WTC11 (cell line): ENCODE data around the gene PLCL2. TPM values are rescaled to one million over a fixed set of nuclear protein-coding genes. Genes with fewer than 3 reads are reported as not detected.

ENCODE experiments used
- ATAC-seq: fragments of 200-7000 bp; cut with Tn5 transposase; 2 replicates; pipeline ENCODE4 v1.10.0; 2021; ENCODE audit warnings: mild to moderate bottlenecking, moderate library complexity
- CTCF ChIA-PET: fragments of 300-600 bp; sonication (Branson Sonifier 250); formaldehyde crosslinking; loops from one replicate; lab custom pipeline; 2021; ENCODE audit warnings: antibody characterized with exemption; lab: Charles Lee
- POLR2A ChIA-PET: fragments of 350-600 bp; sonication (Branson Sonifier 250); formaldehyde crosslinking; loops from one replicate; lab custom pipeline; 2021; ENCODE audit warnings: antibody characterized with exemption; lab: Charles Lee
- DNase-seq: peaks from one replicate; pipeline ENCODE4 v3.0.0; 2021; ENCODE audit warnings: low spot score
- H3K27ac Mint-ChIP-seq: 2 replicates; pipeline ENCODE4 v1.8.0; 2021; ENCODE audit warnings: mixed read lengths
- H3K27me3 Mint-ChIP-seq: 2 replicates; pipeline ENCODE4 v1.8.0; 2021; ENCODE audit warnings: low read depth, mild to moderate bottlenecking, moderate library complexity, mixed read lengths
- H3K36me3 Mint-ChIP-seq: 2 replicates; pipeline ENCODE4 v1.8.0; 2021; ENCODE audit warnings: mixed read lengths
- H3K4me1 Mint-ChIP-seq: 2 replicates; pipeline ENCODE4 v1.8.0; 2022; ENCODE audit warnings: mixed read lengths
- H3K4me3 Mint-ChIP-seq: 2 replicates; pipeline ENCODE4 v1.8.0; 2021; ENCODE audit warnings: mild to moderate bottlenecking, moderate library complexity, mixed read lengths
- H3K9me3 Mint-ChIP-seq: 2 replicates; pipeline ENCODE4 v1.8.0; 2021; ENCODE audit warnings: mixed read lengths
- ATF1 ChIP-seq: sonication (generic); formaldehyde crosslinking; IDR thresholded peaks from 2 replicates; pipeline ENCODE4 v1.8.1; 2023; ENCODE audit warnings: mild to moderate bottlenecking, moderate library complexity, missing genetic modification reagents
- EMX1 ChIP-seq: fragments of 250-450 bp; sonication (Bioruptor Pico); IDR thresholded peaks from 2 replicates; pipeline ENCODE4 v1.8.0; 2021; ENCODE audit warnings: mild to moderate bottlenecking
- GTF2I ChIP-seq: fragments of 250-450 bp; sonication (Bioruptor Pico); conservative IDR thresholded peaks from 2 replicates; pipeline ENCODE4 v1.4.0; 2021; ENCODE audit warnings: mild to moderate bottlenecking
- JAZF1 ChIP-seq: fragments of 250-450 bp; sonication (Bioruptor Pico); IDR thresholded peaks from 2 replicates; pipeline ENCODE4 v1.9.0; 2021; ENCODE audit warnings: moderate library complexity, mild to moderate bottlenecking, inconsistent platforms
- NFATC4 ChIP-seq: fragments of 250-450 bp; sonication (Bioruptor Pico); IDR thresholded peaks from 2 replicates; pipeline ENCODE4 v1.9.0; 2021; ENCODE audit warnings: mild to moderate bottlenecking
- NFYB ChIP-seq: sonication (generic); formaldehyde crosslinking; conservative IDR thresholded peaks from 2 replicates; pipeline ENCODE4 v1.8.0; 2022; ENCODE audit warnings: low read depth, missing genetic modification reagents
- RORB ChIP-seq: fragments of 250-450 bp; sonication (Bioruptor Pico); IDR thresholded peaks from 2 replicates; pipeline ENCODE4 v1.9.0; 2021; ENCODE audit warnings: mild to moderate bottlenecking
- SOX15 ChIP-seq: fragments of 250-450 bp; sonication (Bioruptor Pico); IDR thresholded peaks from 2 replicates; pipeline ENCODE4 v1.9.0; 2021; ENCODE audit warnings: mild to moderate bottlenecking
- SP1 ChIP-seq: sonication (generic); formaldehyde crosslinking; conservative IDR thresholded peaks from 2 replicates; pipeline ENCODE4 v1.8.1; 2022; ENCODE audit warnings: missing genetic modification reagents
- TEAD1 ChIP-seq: sonication (generic); formaldehyde crosslinking; IDR thresholded peaks from 2 replicates; pipeline ENCODE4 v1.8.0; 2022; ENCODE audit warnings: mild to moderate bottlenecking, missing genetic modification reagents
- TP53 ChIP-seq: sonication (generic); formaldehyde crosslinking; IDR thresholded peaks from 2 replicates; pipeline ENCODE4 v1.8.1; 2023; ENCODE audit warnings: mild to moderate bottlenecking, missing genetic modification reagents
- USF2 ChIP-seq: sonication (generic); formaldehyde crosslinking; IDR thresholded peaks from 2 replicates; pipeline ENCODE4 v1.8.1; 2023; ENCODE audit warnings: mild to moderate bottlenecking, missing genetic modification reagents, moderate library complexity
- ZBTB21 ChIP-seq: sonication (generic); formaldehyde crosslinking; IDR thresholded peaks from 2 replicates; pipeline ENCODE4 v1.8.1; 2023; ENCODE audit warnings: mild to moderate bottlenecking, missing genetic modification reagents, borderline replicate concordance
- ZNF121 ChIP-seq: sonication (generic); formaldehyde crosslinking; IDR thresholded peaks from 2 replicates; pipeline ENCODE4 v1.8.0; 2023; ENCODE audit warnings: missing genetic modification reagents
- ZNF263 ChIP-seq: sonication (generic); formaldehyde crosslinking; IDR thresholded peaks from 2 replicates; pipeline ENCODE4 v1.8.1; 2022; ENCODE audit warnings: low read depth, mild to moderate bottlenecking, moderate library complexity, missing genetic modification reagents
- total RNA-seq: library from RNA; stranded (reverse); gene quantifications from 3 replicates; pipeline ENCODE4 v1.2.3, GENCODE V29; 2021
- TF ChIP-seq, protein P1 (sequence below): sonication (generic); formaldehyde crosslinking; conservative IDR thresholded peaks from 2 replicates; pipeline ENCODE4 v1.8.1; 2022; ENCODE audit warnings: mild to moderate bottlenecking, missing genetic modification reagents
- TF ChIP-seq, protein P2 (sequence below): fragments of 250-450 bp; sonication (Bioruptor Pico); IDR thresholded peaks from 2 replicates; pipeline ENCODE4 v2.1.2; 2022; ENCODE audit warnings: mild to moderate bottlenecking, moderate library complexity
- TF ChIP-seq, protein P3 (sequence below): sonication (generic); formaldehyde crosslinking; IDR thresholded peaks from 2 replicates; pipeline ENCODE4 v1.8.1; 2023; ENCODE audit warnings: mild to moderate bottlenecking, missing genetic modification reagents, borderline replicate concordance
- TF ChIP-seq, protein P4 (sequence below): sonication (generic); formaldehyde crosslinking; IDR thresholded peaks from 2 replicates; pipeline ENCODE4 v1.8.1; 2022; ENCODE audit warnings: low read depth, mild to moderate bottlenecking, moderate library complexity, missing genetic modification reagents, borderline replicate concordance

The PLCL2 gene
- total RNA-seq, 1 experiment from 2014 or later = 11.8 TPM

- DNase-seq = no peak
- Mint-ChIP-seq H3K4me1 (peaks cover 24% of the 10 kb centered on the region), H3K27me3 (no peaks in the 10 kb centered on the region), H3K9me3 (no peaks in the 10 kb centered on the region), H3K4me3 (no peak overlapping the region), H3K36me3 (no peaks in the 10 kb centered on the region), H3K27ac (no peak overlapping the region)
- no peak for ATAC-seq
- POLR2A ChIA-PET = no interaction called here
- CTCF ChIA-PET = no interaction called here
- TF ChIP-seq, protein P1, sequence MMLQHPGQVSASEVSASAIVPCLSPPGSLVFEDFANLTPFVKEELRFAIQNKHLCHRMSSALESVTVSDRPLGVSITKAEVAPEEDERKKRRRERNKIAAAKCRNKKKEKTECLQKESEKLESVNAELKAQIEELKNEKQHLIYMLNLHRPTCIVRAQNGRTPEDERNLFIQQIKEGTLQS (CRISPR knock-in tag) = no peak
- no peak for TF ChIP-seq RORB
- no peak for TF ChIP-seq ZBTB21 (CRISPR knock-in tag)
- TF ChIP-seq EMX1 (CRISPR knock-in tag) = no peak
- TF ChIP-seq, protein P2, sequence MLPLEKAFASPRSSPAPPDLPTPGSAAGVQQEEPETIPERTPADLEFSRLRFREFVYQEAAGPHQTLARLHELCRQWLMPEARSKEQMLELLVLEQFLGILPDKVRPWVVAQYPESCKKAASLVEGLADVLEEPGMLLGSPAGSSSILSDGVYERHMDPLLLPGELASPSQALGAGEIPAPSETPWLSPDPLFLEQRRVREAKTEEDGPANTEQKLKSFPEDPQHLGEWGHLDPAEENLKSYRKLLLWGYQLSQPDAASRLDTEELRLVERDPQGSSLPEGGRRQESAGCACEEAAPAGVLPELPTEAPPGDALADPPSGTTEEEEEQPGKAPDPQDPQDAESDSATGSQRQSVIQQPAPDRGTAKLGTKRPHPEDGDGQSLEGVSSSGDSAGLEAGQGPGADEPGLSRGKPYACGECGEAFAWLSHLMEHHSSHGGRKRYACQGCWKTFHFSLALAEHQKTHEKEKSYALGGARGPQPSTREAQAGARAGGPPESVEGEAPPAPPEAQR = no peak
- TF ChIP-seq NFYB = no peak
- no peak for TF ChIP-seq SOX15 (CRISPR knock-in tag)
- TF ChIP-seq ZNF121 = no peak
- no peak for TF ChIP-seq GTF2I (CRISPR knock-in tag)
These were observed 27.9 kb downstream of the PLCL2 start for GRCh38 chr3:16912400-16913263.

- POLR2A ChIA-PET = no interaction called here
These were observed 28.5 kb downstream of the PLCL2 start for GRCh38 chr3:16913264-16913580.

DNA sequence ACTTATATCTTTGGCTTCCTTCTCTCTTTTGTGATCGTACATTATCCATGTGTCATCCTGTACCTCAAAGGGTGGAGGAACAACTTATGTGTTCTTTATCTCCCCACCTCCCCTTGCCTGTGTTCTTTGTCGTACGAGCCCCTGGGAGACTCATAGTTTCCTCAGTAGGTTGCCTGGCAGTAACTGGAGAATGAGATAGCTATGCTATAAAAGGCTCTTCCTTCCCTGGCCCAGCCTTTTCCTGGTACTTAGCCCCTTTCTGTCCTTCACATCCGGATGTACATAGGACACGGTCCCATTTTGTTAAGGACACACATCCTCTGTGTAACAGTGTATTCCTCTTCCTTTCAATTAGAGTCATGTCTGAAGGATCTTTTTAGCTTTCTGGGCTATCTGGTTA, 32.1 kb downstream of the PLCL2 start:
- DNase-seq (no peak), ATAC-seq (peak; percentile 48)
- Mint-ChIP-seq H3K9me3 (no peaks in the 10 kb centered on the region), H3K27me3 (no peaks in the 10 kb centered on the region), H3K36me3 (no peaks in the 10 kb centered on the region), H3K4me3 (no peak overlapping the region), H3K27ac (no peak overlapping the region), H3K4me1 (peaks cover 39% of the 10 kb centered on the region)
- CTCF ChIA-PET = interaction anchor here (1.1 to 2.6 kb wide), 2 partner anchors 33 to 627 kb away, joined by 3 to 9 read pairs; partner anchors contain the start of gene PLCL2
- TF ChIP-seq SP1 (CRISPR knock-in tag) (no peak), TP53 (CRISPR knock-in tag) (no peak), USF2 (CRISPR knock-in tag) (no peak)
- POLR2A ChIA-PET = no interaction called here

More at GRCh38 chr3:16913264-16913580, 28.5 kb downstream of the PLCL2 start:
- no peak overlapping the region for H3K27ac Mint-ChIP-seq
- H3K9me3 Mint-ChIP-seq = no peaks in the 10 kb centered on the region
- H3K36me3 Mint-ChIP-seq = no peaks in the 10 kb centered on the region
- H3K4me1 Mint-ChIP-seq = peaks cover 29% of the 10 kb centered on the region
- DNase-seq = no peak
- ATAC-seq = no peak
- TF ChIP-seq JAZF1 (CRISPR knock-in tag) = no peak
- H3K4me3 Mint-ChIP-seq = no peak overlapping the region
- CTCF ChIA-PET = no interaction called here
- H3K27me3 Mint-ChIP-seq = no peaks in the 10 kb centered on the region

DNA sequence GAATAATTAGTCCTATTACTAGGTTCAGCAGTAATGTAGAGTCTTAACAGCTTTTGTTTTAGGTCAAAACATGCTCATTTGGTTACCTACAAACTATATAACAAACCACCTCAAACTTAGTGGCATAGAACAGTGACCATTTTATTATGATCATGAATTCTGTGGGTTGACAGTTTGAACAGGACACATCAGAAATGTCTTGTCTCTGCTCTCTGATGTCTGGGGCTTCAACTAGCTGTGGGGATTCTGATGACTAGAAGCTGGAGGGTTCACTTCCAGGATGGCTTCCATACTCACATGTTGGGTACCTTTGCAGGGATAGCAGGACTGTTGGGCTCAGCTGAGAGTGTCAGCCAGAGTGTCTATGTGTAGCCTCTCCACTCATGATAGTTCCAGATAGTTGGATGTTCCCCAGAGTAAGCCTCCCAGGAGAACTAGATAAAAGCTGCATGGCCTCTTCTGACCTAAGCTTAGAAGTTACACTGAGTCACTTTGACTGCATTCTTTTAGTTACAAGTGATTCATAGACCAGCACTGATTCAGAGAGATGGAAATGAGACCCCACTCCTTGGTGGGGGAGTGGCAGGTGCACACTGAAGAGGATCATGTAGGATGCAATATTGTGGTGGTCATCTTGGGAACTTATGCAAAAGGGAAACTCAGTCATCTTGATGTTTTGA, 32.6 kb downstream of the PLCL2 start:
- POLR2A ChIA-PET = no interaction called here
- Mint-ChIP-seq H3K4me1 (peaks cover 44% of the 10 kb centered on the region), H3K9me3 (no peaks in the 10 kb centered on the region), H3K36me3 (no peaks in the 10 kb centered on the region), H3K27me3 (no peaks in the 10 kb centered on the region), H3K27ac (no peak overlapping the region), H3K4me3 (no peak overlapping the region)
- ATAC-seq = no peak
- CTCF ChIA-PET = interaction anchor here (1.1 to 2.6 kb wide), 3 partner anchors 10 to 627 kb away, joined by 3 to 9 read pairs (median 3); partner anchors contain the start of gene PLCL2
- TF ChIP-seq ATF1 (CRISPR knock-in tag) (no peak), GTF2I (CRISPR knock-in tag) (no peak), NFATC4 (CRISPR knock-in tag) (no peak), RORB (no peak), ZNF263 (CRISPR knock-in tag) (no peak), TEAD1 (CRISPR knock-in tag) (no peak)
- TF ChIP-seq, protein P3, sequence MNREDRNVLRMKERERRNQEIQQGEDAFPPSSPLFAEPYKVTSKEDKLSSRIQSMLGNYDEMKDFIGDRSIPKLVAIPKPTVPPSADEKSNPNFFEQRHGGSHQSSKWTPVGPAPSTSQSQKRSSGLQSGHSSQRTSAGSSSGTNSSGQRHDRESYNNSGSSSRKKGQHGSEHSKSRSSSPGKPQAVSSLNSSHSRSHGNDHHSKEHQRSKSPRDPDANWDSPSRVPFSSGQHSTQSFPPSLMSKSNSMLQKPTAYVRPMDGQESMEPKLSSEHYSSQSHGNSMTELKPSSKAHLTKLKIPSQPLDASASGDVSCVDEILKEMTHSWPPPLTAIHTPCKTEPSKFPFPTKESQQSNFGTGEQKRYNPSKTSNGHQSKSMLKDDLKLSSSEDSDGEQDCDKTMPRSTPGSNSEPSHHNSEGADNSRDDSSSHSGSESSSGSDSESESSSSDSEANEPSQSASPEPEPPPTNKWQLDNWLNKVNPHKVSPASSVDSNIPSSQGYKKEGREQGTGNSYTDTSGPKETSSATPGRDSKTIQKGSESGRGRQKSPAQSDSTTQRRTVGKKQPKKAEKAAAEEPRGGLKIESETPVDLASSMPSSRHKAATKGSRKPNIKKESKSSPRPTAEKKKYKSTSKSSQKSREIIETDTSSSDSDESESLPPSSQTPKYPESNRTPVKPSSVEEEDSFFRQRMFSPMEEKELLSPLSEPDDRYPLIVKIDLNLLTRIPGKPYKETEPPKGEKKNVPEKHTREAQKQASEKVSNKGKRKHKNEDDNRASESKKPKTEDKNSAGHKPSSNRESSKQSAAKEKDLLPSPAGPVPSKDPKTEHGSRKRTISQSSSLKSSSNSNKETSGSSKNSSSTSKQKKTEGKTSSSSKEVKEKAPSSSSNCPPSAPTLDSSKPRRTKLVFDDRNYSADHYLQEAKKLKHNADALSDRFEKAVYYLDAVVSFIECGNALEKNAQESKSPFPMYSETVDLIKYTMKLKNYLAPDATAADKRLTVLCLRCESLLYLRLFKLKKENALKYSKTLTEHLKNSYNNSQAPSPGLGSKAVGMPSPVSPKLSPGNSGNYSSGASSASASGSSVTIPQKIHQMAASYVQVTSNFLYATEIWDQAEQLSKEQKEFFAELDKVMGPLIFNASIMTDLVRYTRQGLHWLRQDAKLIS (CRISPR knock-in tag) = no peak
- TF ChIP-seq, protein P4, sequence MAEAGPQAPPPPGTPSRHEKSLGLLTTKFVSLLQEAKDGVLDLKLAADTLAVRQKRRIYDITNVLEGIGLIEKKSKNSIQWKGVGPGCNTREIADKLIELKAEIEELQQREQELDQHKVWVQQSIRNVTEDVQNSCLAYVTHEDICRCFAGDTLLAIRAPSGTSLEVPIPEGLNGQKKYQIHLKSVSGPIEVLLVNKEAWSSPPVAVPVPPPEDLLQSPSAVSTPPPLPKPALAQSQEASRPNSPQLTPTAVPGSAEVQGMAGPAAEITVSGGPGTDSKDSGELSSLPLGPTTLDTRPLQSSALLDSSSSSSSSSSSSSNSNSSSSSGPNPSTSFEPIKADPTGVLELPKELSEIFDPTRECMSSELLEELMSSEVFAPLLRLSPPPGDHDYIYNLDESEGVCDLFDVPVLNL = no peak
- DNase-seq = no peak
